ENCODE data around the gene SARDH. TPM values are rescaled to one million over a fixed set of nuclear protein-coding genes. Genes with fewer than 3 reads are reported as not detected.

SARDH gene
- total RNA-seq, 1 experiment from 2014 or later, result 31.0 TPM

- no peak for DNase-seq (ENCODE audit: low spot score)
Observed at GRCh38 chr9:133647148-133647547, 91.0 kb downstream of the SARDH start.

GRCh38 chr9:133645021-133645765 is 93.0 kb downstream of the SARDH start:
- no peak for DNase-seq (ENCODE audit: low spot score)

GRCh38 chr9:133643978-133644760 is 94.0 kb downstream of the SARDH start:
- DNase-seq (ENCODE audit: low spot score), result no peak

- DNase-seq (ENCODE audit: low spot score), result no peak
Observed at GRCh38 chr9:133643362-133643755, 94.8 kb downstream of the SARDH start.

GRCh38 chr9:133642708-133643361 is 95.3 kb downstream of the SARDH start:
- DNase-seq (ENCODE audit: low spot score), result no peak

- DNase-seq (ENCODE audit: low spot score), result no peak
Observed at GRCh38 chr9:133641861-133642595, 96.1 kb downstream of the SARDH start.

GRCh38 chr9:133641396-133641655 is 96.8 kb downstream of the SARDH start:
- DNase-seq (ENCODE audit: low spot score), result no peak

GRCh38 chr9:133640580-133641395 is 97.4 kb downstream of the SARDH start:
- DNase-seq (ENCODE audit: low spot score), result no peak

GRCh38 chr9:133640160-133640559 is 98.0 kb downstream of the SARDH start:
- no peak for DNase-seq (ENCODE audit: low spot score)

GRCh38 chr9:133639613-133640012 is 98.5 kb downstream of the SARDH start:
- no peak for DNase-seq (ENCODE audit: low spot score)

- no peak for DNase-seq (ENCODE audit: low spot score)
Observed at GRCh38 chr9:133638711-133639110, 99.4 kb downstream of the SARDH start.

GRCh38 chr9:133638076-133638475 is 100.1 kb downstream of the SARDH start:
- DNase-seq (ENCODE audit: low spot score), result no peak

GRCh38 chr9:133637451-133638055 is 100.6 kb downstream of the SARDH start:
- no peak for DNase-seq (ENCODE audit: low spot score)

- DNase-seq (ENCODE audit: low spot score), result no peak
Observed at GRCh38 chr9:133636902-133637301, 101.2 kb downstream of the SARDH start.

GRCh38 chr9:133635533-133636531 is 102.3 kb downstream of the SARDH start, which contains the start of gene DBH:
DBH (plus strand) TSS chr9:133636363; CDS start chr9:133636372, 9 bp downstream.
- no peak for DNase-seq (ENCODE audit: low spot score)

- no peak for DNase-seq (ENCODE audit: low spot score)
Observed at GRCh38 chr9:133635098-133635497, 103.1 kb downstream of the SARDH start.

- DNase-seq (ENCODE audit: low spot score), result no peak
Observed at GRCh38 chr9:133634081-133634691, 104.0 kb downstream of the SARDH start.

GRCh38 chr9:133633681-133634080 is 104.5 kb downstream of the SARDH start:
- no peak for DNase-seq (ENCODE audit: low spot score)

All from A172 (cell line).